CD4-positive, alpha-beta T cell treated with Interferon gamma for 1 hour (primary cell): ENCODE data around the gene STIM1.
A peak's percentile ranks its signal among the peaks of the same experiment; 100 is the strongest.
"Not testable (repeated sequence)": the region's sequence is repeated elsewhere in the genome, so short reads cannot be mapped to it uniquely, and the experiment has no call there.

Experiments used
- DNase-seq: peaks from one replicate; pipeline ENCODE4 v3.0.0-alpha.2; 2020

STIM1 gene

GRCh38 chr11:3854977-3855807 lies at the start of gene STIM1:
TSS of gene STIM1 (plus strand) at chr11:3855664. CDS start at chr11:3856271, 607 bp downstream.
- peak; percentile 95 for DNase-seq

GRCh38 chr11:3807909-3808860 lies 47.3 kb upstream of the STIM1 start, which contains the start of gene PGAP2:
TSS of gene PGAP2 (plus strand) at chr11:3808560. CDS start at chr11:3811260, 2,700 bp downstream.
- DNase-seq = peak; percentile 53

GRCh38 chr11:3808861-3809623 lies 46.4 kb upstream of the STIM1 start:
- DNase-seq = peak; percentile 52

GRCh38 chr11:3809624-3809928 lies 45.9 kb upstream of the STIM1 start:
- DNase-seq = no peak

DNA sequence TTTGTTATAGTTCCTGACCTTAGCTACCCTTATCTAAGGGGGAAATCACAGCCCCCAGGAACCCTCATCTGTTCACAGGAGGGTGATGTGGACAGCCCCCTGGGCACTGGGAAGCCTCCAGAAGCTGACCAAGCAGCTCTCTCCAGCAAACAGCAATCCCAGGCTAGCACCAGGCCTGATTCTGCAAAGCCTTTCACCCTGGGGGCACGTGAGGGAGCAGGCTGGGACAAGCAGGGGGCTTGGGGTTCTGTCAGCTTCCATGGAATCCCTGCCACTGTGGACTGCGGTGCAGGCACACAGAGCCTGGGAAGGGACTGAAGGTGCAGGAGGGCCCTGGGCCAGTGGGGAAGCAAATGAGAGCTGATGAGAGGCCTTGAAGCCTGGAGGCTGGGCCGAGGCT lies 45.0 kb upstream of the STIM1 start:
- DNase-seq = no peak

GRCh38 chr11:3810951-3811350 lies 44.5 kb upstream of the STIM1 start:
- no peak for DNase-seq

DNA sequence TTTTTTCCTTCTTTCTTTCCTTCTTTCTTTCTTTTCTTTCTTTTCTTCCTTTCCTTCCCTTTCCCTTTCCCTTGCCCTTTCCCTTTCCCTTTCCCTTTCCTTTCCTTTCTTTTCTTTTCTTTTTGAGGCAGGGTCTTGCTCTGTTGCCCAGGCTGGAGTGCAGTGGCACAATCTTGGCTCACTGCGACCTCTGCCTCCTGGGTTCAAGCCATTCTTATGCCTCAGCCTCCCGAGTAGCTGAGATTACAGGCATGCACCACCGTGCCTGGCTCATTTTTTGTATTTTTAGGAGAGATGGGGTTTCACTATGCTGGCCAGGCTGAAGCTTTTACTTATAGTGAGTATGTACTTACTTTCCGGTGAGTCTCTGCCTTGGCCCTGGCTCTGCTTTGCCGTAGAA lies 40.6 kb upstream of the STIM1 start:
- DNase-seq = not testable (repeated sequence)

- DNase-seq = no peak
These were observed 39.6 kb upstream of the STIM1 start for GRCh38 chr11:3815845-3816244.

DNA sequence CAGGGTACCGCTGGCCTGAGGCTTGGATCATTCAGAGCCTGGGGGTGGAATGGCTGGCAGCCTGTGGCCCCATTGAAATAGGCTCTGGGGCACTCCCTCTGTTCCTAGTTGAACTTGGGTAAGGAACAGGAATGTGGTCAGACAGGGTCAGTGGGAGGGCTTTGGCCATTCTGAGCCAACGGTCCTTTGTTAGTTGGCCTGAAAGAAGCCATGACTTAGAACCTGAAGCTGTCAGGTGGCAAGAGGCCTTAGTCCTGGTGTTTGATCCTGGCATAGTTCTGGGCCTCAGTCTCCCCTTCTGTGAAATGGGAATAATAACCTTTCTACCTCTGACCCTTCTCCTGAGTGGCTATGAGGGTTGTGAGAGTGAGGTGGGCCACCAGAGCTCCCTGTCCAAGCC lies 38.8 kb upstream of the STIM1 start:
- DNase-seq = no peak

GRCh38 chr11:3817181-3817800 lies 38.2 kb upstream of the STIM1 start:
- no peak for DNase-seq

DNA sequence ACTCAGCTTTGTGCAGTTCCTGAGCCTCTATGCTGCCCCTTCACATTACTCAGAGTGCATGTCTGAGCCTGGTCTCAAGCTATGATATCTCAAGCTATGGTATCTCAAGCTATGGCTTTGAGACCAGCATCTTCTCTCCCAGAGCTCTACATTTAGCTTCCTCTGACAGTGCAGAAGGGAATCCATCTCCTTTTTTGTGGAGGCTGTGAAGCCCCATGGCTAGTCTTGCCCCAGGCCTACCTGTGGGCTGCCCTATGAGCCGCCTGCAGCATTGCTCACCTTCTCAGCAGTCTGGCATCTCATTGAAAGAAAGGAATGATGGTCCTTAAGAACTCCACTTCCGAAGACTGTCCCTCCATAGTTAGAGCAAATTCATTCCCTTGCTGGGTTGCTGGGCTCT lies 34.5 kb upstream of the STIM1 start:
- DNase-seq = no peak

DNA sequence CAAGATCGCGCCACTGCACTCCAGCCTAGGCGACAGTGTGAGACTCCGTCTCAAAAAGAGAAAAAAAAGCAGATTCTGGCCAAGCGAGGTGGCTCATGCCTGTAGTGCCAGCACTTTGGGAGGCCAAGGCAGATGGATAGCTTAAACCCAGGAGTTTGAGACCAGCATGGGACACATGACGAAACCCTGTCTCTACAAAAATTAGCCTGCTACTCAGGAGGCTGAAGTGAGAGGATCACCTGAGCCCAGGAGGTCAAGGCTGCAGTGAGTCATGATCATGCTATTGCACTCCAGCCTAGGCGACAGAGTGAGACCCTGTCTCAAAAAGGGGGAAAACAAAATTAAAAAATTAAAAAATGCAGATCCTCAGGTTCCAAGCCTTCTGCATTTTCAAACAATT lies 33.2 kb upstream of the STIM1 start:
- DNase-seq = no peak

DNA sequence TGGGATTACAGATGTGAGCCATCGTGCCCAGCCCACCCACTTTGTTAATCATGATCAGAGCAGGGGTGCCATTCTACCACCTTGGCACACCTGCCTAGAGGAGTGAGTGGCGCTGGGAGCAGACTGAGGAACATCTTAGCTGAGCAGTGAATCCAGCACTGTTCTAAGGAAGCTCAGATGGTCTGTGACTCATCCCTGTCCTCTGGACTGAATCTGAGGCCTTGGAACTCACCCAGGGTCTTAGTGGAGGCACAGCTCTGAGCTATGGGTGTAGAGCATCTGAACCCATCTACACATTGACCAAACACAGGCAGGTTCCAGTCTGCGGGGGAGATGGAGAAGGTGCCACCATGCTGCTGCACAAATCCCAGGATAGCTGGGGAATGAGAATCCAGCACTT lies 32.2 kb upstream of the STIM1 start:
- no peak for DNase-seq

- DNase-seq = no peak
These were observed 31.5 kb upstream of the STIM1 start for GRCh38 chr11:3823762-3824506.

DNA sequence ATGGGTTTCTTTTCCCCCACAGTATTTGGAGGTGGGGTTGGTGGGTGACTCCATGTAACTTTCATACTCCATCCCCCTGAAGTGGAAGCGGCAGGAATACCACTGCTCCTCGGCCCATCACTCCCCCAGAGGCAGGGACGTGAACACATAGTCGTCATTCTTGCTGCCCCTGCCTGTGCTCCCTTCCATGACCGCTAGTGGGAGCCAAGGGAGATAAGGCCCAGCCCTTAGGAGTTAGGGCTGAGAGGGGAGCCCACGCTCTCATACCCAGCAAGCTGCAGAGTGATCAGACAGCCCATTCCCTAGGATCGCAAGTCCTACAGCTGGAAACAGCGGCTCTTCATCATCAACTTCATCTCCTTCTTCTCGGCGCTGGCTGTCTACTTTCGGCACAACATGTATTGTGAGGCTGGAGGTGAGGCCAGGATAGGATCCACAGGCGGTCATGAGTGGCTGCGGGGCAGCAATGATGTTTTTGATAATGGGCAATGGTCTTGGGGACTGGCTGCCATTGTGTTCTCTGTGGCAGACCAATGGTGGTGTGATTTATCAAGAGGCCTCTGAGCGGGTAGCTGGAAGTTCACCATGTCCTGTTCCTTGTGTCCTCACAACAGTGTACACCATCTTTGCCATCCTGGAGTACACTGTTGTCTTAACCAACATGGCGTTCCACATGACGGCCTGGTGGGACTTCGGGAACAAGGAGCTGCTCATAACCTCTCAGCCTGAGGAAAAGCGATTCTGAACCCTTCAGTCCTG lies 30.6 kb upstream of the STIM1 start:
- DNase-seq = peak; percentile 81

- no peak for DNase-seq
These were observed 29.9 kb upstream of the STIM1 start for GRCh38 chr11:3825473-3826154.

- DNase-seq = no peak
These were observed 28.7 kb upstream of the STIM1 start for GRCh38 chr11:3826721-3827120.

DNA sequence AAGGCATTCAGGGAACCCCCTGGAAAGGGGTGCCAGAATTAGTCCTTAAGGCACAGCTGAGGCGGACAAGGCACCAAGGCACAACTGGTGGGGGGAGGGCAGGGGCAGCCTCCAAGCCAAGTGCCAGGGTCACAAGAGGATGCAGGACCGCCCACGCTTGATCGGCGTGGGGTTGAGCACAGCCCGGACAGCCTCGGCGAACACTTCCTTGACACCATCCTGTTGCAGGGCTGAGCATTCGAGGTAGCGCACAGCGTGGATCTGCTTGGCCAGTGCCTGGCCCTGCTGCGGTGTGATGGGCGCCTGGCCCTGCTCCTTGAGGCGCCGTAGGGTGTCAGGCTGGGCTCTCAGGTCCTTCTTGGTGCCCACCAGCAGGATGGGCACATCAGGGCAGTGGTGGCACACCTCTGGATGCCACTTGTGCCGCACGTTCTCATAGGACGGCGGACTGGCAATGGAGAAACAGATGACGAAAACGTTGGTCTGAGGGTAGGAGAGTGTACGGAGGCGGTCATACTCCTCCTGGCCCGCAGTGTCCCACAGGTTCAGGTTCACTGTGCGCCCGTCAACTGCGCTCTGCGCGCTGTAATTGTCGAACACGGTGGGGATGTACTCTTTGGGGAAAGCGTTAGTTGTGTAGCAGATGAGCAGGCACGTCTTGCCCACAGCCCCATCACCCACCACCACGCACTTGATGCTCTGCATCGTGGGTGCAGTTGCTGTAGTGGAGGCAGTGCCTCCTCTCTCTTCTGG lies 27.9 kb upstream of the STIM1 start:
- DNase-seq = no peak

DNA sequence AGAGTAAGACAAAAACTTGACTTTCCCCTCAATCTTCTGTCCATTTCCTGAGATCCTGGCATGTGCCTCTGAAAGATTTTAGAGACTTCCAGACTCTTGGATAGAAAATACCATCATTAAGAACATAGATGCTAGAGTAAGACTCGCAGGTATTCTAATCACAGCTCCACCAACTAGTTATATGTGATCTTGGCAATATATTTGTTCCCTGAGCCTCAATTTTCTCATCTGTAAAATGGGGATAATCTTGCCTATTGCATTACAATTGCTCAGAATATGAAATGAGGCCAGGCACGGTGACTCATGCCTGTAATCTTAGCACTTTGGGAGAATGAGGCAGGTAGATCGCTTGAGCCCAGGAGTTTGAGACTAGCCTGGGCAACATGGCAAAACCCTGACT lies 25.4 kb upstream of the STIM1 start:
- no peak for DNase-seq

- DNase-seq = no peak
These were observed 24.7 kb upstream of the STIM1 start for GRCh38 chr11:3830730-3831129.
